HCT116 (cell line): ENCODE measurements around the gene ABCG1. TPM values are rescaled to one million over a fixed set of nuclear protein-coding genes. Genes with fewer than 3 reads are reported as not detected.

ENCODE experiments used
- ATAC-seq: fragments of 200-7000 bp; cut with Tn5 transposase; 2 replicates; pipeline ENCODE4 v1.9.1; 2020; ENCODE audit warnings: mild to moderate bottlenecking, moderate library complexity
- BruUV-seq: library from RNA; stranded (reverse); fragments of 400-500 nt; replicated peaks from 2 replicates; lab custom pipeline; 2021; lab: Mats Ljungman, UMichigan
- CTCF ChIA-PET: fragments of 300-600 bp; sonication (Branson Sonifier 250); formaldehyde crosslinking; loops from one replicate; lab custom pipeline; 2021; ENCODE audit warnings: antibody characterized with exemption; lab: Charles Lee
- POLR2A ChIA-PET: fragments of 300-600, 350-600 bp; sonication (Branson Sonifier 250); formaldehyde crosslinking; loops from one replicate; lab custom pipeline; 2021; ENCODE audit warnings: antibody characterized with exemption; lab: Charles Lee
- RAD21 ChIA-PET, 2 experiments: fragments of 300-600 bp; sonication (Branson Sonifier 250); formaldehyde crosslinking; loops; one replicate each; lab custom pipeline; 2023; ENCODE audit warnings: low total read pairs in 2 of 2; ENCODE audit not compliant: uncharacterized antibody in 2 of 2, unreplicated experiment in 2 of 2, low non-redundant PET in 1 of 2; lab: Charles Lee
- DNase-seq: peaks from one replicate; pipeline ENCODE4 v3.0.0-alpha.2; 2010; ENCODE audit warnings: low read depth, low spot score
- H2AFZ ChIP-seq: fragments of 200-600 bp; shearing (Covaris generic), sonication (generic); 2 replicates; pipeline ENCODE4 v1.6.1; 2017; ENCODE audit warnings: low read depth, mixed run types, mixed read lengths, antibody characterized with exemption, low read length; ENCODE audit not compliant: poor library complexity, severe bottlenecking
- H3K27ac ChIP-seq: 2 replicates; pipeline ENCODE4 v1.5.1; 2012; ENCODE audit warnings: low read depth, low read length
- H3K27me3 ChIP-seq: fragments of 200-600 bp; sonication (generic); 2 replicates; pipeline ENCODE4 v1.6.1; 2016; ENCODE audit warnings: mixed run types, low read length, mixed read lengths; ENCODE audit not compliant: insufficient read depth
- H3K36me3 ChIP-seq, 2 experiments: fragments of 200-500 bp in 1 of 2; fragments of 200-600 bp in 1 of 2; sonication (Bioruptor generic) in 1 of 2; sonication (generic) in 1 of 2; 2 replicates each; pipeline versions ENCODE4 v1.5.1 to v1.6.1; 2014 to 2016; ENCODE audit warnings: low read length in 2 of 2, inconsistent platforms in 1 of 2, mixed read lengths in 1 of 2, mixed run types in 1 of 2; ENCODE audit not compliant: insufficient read depth in 2 of 2, control insufficient read depth in 1 of 2
- H3K4me1 ChIP-seq, 2 experiments: fragments of 200-600 bp in 1 of 2; sonication (generic) in 1 of 2; 2 replicates each; pipeline versions ENCODE4 v1.5.1 to v1.6.1; 2012 to 2017; ENCODE audit warnings: low read length in 2 of 2, inconsistent platforms in 1 of 2, mild to moderate bottlenecking in 1 of 2, mixed read lengths in 1 of 2, mixed run types in 1 of 2, moderate library complexity in 1 of 2; ENCODE audit not compliant: insufficient read depth in 2 of 2, control insufficient read depth in 1 of 2
- H3K4me2 ChIP-seq: fragments of 200-600 bp; sonication (generic); 2 replicates; pipeline ENCODE4 v1.6.1; 2017; ENCODE audit warnings: mixed run types, low read length, mixed read lengths
- H3K4me3 ChIP-seq, 2 experiments: fragments of 200-600 bp in 1 of 2; sonication (generic) in 1 of 2; replicated peaks in 1 of 2; 2 replicates each; pipeline ENCODE4 v1.5.1; 2011 to 2016; ENCODE audit warnings: low read length in 2 of 2, control low read depth in 1 of 2, low read depth in 1 of 2, mild to moderate bottlenecking in 1 of 2, mixed read lengths in 1 of 2, mixed run types in 1 of 2
- H3K79me2 ChIP-seq: fragments of 200-600 bp; sonication (generic); 2 replicates; pipeline ENCODE4 v1.6.1; 2017; ENCODE audit warnings: mild to moderate bottlenecking, mixed run types, low read length, moderate library complexity, mixed read lengths; ENCODE audit not compliant: insufficient read depth
- H3K9ac ChIP-seq: fragments of 200-600 bp; sonication (generic); 2 replicates; pipeline ENCODE4 v1.6.1; 2016; ENCODE audit warnings: low read length, mixed read lengths
- H3K9me2 ChIP-seq: fragments of 200-600 bp; sonication (generic), shearing (Covaris generic); 2 replicates; pipeline ENCODE4 v1.6.1; 2017; ENCODE audit warnings: mixed run types, mild to moderate bottlenecking, moderate library complexity; ENCODE audit not compliant: insufficient read depth
- H3K9me3 ChIP-seq, 2 experiments: fragments of 200-500 bp in 1 of 2; fragments of 200-600 bp in 1 of 2; sonication (Bioruptor generic) in 1 of 2; sonication (generic) in 1 of 2; 2 replicates each; pipeline ENCODE4 v1.6.1; 2014 to 2017; ENCODE audit warnings: low read length in 2 of 2, mixed read lengths in 2 of 2, inconsistent platforms in 1 of 2, low read depth in 1 of 2, mild to moderate bottlenecking in 1 of 2, mixed run types in 1 of 2, moderate library complexity in 1 of 2; ENCODE audit not compliant: control insufficient read depth in 1 of 2, insufficient read depth in 1 of 2
- H4K20me1 ChIP-seq: fragments of 200-600 bp; sonication (generic), shearing (Covaris generic); 2 replicates; pipeline ENCODE4 v1.6.1; 2017; ENCODE audit warnings: mixed run types, mild to moderate bottlenecking, moderate library complexity; ENCODE audit not compliant: insufficient read depth
- CBX3 ChIP-seq: IDR thresholded peaks from 2 replicates; pipeline ENCODE4 v1.6.1; 2012; ENCODE audit warnings: low read depth
- ELF1 ChIP-seq: IDR thresholded peaks from 2 replicates; pipeline ENCODE4 v1.6.1; 2012; ENCODE audit warnings: low read depth, borderline replicate concordance
- EZH2 ChIP-seq: fragments of 200-600 bp; sonication (generic); IDR thresholded peaks from 2 replicates; pipeline ENCODE4 v1.6.1; 2017; ENCODE audit warnings: antibody characterized with exemption, mixed run types
- JUND ChIP-seq: IDR thresholded peaks from 2 replicates; pipeline ENCODE4 v1.6.1; 2012
- MAX ChIP-seq: IDR thresholded peaks from 2 replicates; pipeline ENCODE4 v1.6.1; 2012
- POLR2AphosphoS5 ChIP-seq: IDR thresholded peaks from 2 replicates; pipeline ENCODE4 v1.6.1; 2011; ENCODE audit warnings: mild to moderate bottlenecking, low read depth, low read length, moderate library complexity
- SIN3A ChIP-seq: IDR thresholded peaks from 2 replicates; pipeline ENCODE4 v1.6.1; 2012; ENCODE audit warnings: low read depth
- TCF7L2 ChIP-seq: IDR thresholded peaks from 2 replicates; pipeline ENCODE4 v1.7.0; 2011; ENCODE audit warnings: borderline replicate concordance, inconsistent platforms; ENCODE audit not compliant: insufficient read depth, insufficient read length; ENCODE audit errors: extremely low read depth
- YY1 ChIP-seq: IDR thresholded peaks from 2 replicates; pipeline ENCODE4 v1.6.1; 2011; ENCODE audit warnings: low read length, low read depth, moderate library complexity, mild to moderate bottlenecking; ENCODE audit not compliant: insufficient replicate concordance; ENCODE audit errors: extremely low read depth
- ZBTB33 ChIP-seq: IDR thresholded peaks from 2 replicates; pipeline ENCODE4 v1.6.1; 2011; ENCODE audit warnings: mild to moderate bottlenecking, low read length, moderate library complexity; ENCODE audit not compliant: insufficient replicate concordance; ENCODE audit errors: extremely low read depth
- ZNF274 ChIP-seq: fragments of 200-500 bp; sonication (Bioruptor generic); IDR thresholded peaks from 2 replicates; pipeline ENCODE4 v1.6.1; 2014; ENCODE audit warnings: mild to moderate bottlenecking, low read depth, low read length, inconsistent platforms
- intact Hi-C: fragments of 100-400 bp; cut with micrococcal nuclease; formaldehyde crosslinking; loops from 2 replicates; pipeline ENCODE4 v1.10.0; 2022
- total RNA-seq: library from RNA; stranded (reverse); gene quantifications from one replicate; pipeline ENCODE4 v1.2.1, GENCODE V29; 2021; ENCODE audit not compliant: unreplicated experiment

The ABCG1 gene
- total RNA-seq, 1 experiment from 2014 or later = 1.6 TPM

DNA sequence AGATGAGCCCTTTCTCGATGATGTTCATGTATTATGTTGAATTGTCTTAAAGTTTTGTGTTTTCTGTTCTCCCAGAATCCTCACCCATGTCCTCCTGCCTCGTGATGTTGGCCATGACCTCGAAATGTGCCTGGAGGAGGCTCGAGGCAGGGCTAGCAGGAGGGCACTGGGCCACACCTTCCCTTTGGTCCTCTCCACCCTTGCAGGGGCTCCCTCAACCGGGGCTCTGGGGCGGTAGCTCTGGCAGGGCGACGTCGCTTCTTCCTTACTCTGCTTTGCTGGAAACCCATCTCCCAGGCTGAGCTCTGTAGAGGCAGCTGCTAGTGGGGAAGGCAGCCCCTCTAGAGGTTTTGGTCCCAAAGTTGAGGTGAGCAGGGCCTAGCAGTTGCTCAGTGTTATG is 82.0 kb downstream of the ABCG1 start:
- intact Hi-C loops = no loop called here
- CTCF ChIA-PET = interaction anchor here (1.2 to 1.5 kb wide), 2 partner anchors 9 to 42 kb away, joined by 3 to 4 read pairs; no protein-coding TSS in a partner anchor
- DNase-seq (no peak), ATAC-seq (no peak)
- no peak overlapping the region for H3K4me3 ChIP-seq
- H3K4me1 ChIP-seq = peaks cover 0 to 7% of the 10 kb centered on the region in 2 experiments; a peak in 1 of 4 replicates
- no peak overlapping the region for H2AFZ ChIP-seq
- H3K79me2 ChIP-seq = no peaks in the 10 kb centered on the region
- H3K27me3 ChIP-seq = 0 out of 2 replicates have a peak, but pooled peaks cover 9% of the 10 kb centered on the region
- no peak overlapping the region for H3K9ac ChIP-seq
- H3K9me3 ChIP-seq = no peaks in the 10 kb centered on the region
- H3K4me2 ChIP-seq = no peak overlapping the region
- TF ChIP-seq EZH2 = no peak
- no peak for TF ChIP-seq TCF7L2
- no peak for TF ChIP-seq ELF1
- TF ChIP-seq ZNF274 = no peak
- TF ChIP-seq MAX = no peak
- BruUV-seq = no TSS peak
- no peak overlapping the region for H3K27ac ChIP-seq
- POLR2A ChIA-PET = no interaction called here
- no peaks in the 10 kb centered on the region for H3K36me3 ChIP-seq
- RAD21 ChIA-PET = no interaction called here
- H4K20me1 ChIP-seq = no peaks in the 10 kb centered on the region
- no peaks in the 10 kb centered on the region for H3K9me2 ChIP-seq

- BruUV-seq = no TSS peak
- H3K9me3 ChIP-seq = no peaks in the 10 kb centered on the region
- no peak overlapping the region for H3K4me3 ChIP-seq
- H3K36me3 ChIP-seq = no peaks in the 10 kb centered on the region
- H3K9me2 ChIP-seq = no peaks in the 10 kb centered on the region
- 0 out of 2 replicates have a peak, but pooled peaks cover 9% of the 10 kb centered on the region for H3K27me3 ChIP-seq
- no peak for ATAC-seq
- DNase-seq = no peak
- ChIA-PET POLR2A (no interaction called here), RAD21 (no interaction called here), CTCF (interaction anchor here (1.2 to 1.5 kb wide), 2 partner anchors 8 to 43 kb away, joined by 3 to 4 read pairs; no protein-coding TSS in a partner anchor)
- H3K4me1 ChIP-seq = peaks cover 0 to 7% of the 10 kb centered on the region in 2 experiments; a peak in 1 of 4 replicates
- intact Hi-C loops = no loop called here
- H3K27ac ChIP-seq = no peak overlapping the region
- H3K79me2 ChIP-seq = no peaks in the 10 kb centered on the region
- no peak overlapping the region for H3K9ac ChIP-seq
- TF ChIP-seq CBX3 (no peak), YY1 (no peak), POLR2AphosphoS5 (no peak), JUND (no peak), MAX (no peak), SIN3A (no peak), ZBTB33 (no peak)
- H4K20me1 ChIP-seq = no peaks in the 10 kb centered on the region
- no peak overlapping the region for H2AFZ ChIP-seq
- H3K4me2 ChIP-seq = no peak overlapping the region
Observed at GRCh38 chr21:42301371-42302075, 82.6 kb downstream of the ABCG1 start.
